ENCODE data around the gene GALC.
"Not testable (repeated sequence)": the region's sequence is repeated elsewhere in the genome, so short reads cannot be mapped to it uniquely, and the experiment has no call there.

GALC gene

DNA sequence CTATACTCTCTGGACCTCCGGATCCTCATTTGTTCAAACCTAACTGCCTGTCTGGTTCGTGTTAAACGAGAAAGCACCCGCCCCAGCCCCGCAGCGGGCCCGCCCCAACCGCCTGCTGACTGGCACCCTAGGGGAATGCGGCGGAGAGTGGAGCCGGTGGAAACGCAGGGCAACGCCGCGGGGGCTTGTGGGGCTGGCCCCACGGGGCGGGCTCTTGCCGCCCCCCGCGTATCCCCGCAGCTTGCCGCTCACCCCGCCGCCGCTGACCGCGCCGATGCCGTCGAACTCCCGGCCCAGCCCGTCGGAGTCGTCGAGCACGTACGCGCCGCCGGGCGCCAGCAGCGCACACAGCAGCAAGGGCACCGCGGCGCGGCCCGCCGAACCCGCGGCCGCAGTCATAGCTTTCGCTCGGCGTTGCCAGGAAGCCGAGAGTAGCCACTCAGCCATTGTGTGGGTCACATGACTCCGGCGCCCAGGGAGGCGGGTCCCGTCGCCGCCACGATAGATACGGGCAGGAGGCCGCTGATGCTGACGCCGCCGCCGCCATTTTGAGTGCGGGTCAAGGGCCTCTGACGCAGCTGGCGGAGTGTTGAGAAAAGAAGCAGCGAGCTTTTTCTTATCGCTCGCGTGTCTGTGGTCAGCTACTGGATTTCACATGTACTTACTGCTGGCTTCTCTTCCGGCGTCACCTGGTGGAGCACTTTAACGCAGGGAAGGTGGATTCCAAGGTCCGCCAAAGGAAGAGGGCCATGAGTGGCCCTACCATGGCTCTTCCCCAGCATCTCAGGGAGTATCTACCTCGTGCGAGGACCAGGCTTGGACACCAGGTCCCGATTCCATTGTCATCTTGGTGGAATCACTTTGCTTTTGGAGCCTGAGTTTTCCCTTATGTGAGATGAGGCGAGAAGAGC, at the start of gene GALC:
Gene GALC, minus strand, starts transcription at position 465 of the 911 bp plus-strand sequence. Its CDS starts 18 bp downstream, at position 447.
- DNase-seq, result peak; percentile 98

DNA sequence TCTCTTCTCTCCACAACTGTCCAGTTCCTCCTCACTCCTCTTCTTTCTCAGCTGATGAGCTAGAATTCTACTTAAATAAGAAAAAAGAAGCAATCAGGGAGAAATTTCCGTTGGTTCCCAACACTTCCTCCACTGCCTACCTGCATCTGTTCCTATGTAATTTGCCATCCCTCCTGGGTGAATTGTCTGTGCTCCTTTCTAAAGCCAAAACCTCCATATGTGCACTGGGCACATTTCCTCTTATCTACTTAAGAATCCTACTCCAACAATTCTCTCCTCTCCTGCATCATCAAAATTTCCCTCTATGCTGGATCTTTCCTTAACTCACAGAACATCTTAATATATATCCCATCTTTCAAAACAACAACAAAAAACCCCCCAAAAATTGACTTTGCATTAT, 47.2 kb upstream of the GALC start:
- no peak for DNase-seq

DNA sequence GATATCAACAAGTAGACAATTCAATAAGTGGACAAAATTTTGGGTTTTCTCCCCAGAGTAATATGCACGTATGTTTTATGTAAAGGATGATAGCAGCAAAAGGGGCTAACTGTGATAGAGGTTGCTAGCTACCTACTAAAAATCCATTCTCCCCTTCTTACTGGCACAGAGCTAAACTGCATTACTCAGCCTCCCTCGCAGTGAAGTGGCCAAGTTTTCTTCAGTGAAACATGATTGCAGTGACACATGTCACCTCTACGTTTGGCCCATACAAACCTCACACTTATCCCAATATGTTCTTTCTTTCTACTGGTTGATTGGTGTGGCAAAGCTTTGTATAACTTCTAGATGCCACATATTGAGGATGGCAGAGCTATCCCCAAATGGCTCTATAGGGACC, 46.2 kb upstream of the GALC start:
- DNase-seq, result no peak

DNA sequence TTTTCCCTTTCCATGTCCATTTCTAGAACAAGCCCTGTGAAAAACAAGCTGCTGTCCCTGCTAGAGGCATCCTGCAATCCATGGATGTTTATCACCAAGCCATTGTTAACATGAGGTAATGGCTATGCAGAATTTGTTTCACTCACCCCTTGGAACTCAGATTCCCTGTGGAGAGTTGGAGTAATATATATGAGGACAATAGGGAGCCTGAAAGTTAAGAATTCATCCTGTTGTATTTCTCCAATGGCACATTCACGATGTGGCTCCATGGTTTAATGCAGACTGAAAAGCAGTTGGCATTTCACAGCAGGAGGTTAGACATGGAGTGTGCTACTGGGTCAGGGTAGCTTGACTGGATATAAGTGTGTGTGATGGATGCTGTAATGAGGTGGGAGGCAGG, 44.3 kb upstream of the GALC start:
- no peak for DNase-seq

DNA sequence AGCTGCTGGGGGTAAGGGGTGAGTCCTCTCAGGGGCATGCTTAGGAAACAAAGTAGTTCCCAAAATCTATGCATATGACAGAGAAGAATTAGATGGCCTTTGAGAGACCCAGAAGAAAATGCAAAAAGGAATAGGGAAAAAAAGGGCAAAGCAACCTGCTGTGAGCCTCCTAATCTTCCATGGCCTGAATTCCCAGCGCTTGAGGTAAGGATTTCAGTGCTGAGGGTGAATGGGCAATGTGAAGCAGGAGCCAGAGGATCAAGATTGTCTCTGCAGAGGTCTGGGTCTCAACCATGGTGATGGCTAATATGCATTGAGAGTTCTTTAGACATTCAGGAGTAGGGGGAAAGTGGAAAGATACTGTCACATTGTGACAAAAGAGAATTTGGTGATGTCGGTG, 43.4 kb upstream of the GALC start:
- DNase-seq, result no peak

DNA sequence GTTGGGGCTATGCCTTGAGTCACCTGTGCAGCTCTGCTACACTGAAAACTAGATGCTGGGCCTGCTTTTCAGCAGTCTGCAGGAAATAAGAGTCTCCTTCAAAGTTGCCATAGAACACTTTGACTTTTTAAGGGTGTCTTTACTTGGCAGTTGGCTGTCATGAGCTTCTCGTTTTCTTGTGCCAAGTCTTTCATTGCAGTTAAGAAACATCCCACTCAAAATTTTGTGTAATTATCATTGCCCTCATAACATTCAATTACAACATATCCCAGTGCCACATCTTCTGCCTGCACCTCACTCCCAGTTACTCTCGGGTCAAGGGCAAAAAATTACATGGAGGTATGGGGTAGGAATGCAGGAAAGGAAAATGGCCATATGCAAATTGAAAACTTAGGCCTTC, 41.1 kb upstream of the GALC start:
- no peak for DNase-seq

DNA sequence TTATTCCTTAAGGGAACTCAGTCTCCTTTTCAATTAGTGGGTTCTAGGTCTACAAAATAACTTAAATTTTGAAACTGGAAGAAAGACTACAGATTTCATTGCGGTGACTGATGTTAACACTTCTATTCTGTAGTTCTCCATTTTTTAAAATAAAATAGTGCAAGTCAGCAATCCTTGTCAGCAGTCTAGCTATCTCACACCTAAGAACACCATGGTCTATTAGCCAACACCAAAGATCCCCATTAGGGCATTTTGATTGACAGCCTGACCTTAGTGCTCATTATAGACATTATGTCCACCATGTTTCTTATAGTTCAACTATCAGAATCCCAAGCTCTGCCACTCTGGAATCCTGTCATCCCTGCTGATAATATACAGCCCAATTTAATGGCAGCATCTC, 39.4 kb upstream of the GALC start:
- no peak for DNase-seq

DNA sequence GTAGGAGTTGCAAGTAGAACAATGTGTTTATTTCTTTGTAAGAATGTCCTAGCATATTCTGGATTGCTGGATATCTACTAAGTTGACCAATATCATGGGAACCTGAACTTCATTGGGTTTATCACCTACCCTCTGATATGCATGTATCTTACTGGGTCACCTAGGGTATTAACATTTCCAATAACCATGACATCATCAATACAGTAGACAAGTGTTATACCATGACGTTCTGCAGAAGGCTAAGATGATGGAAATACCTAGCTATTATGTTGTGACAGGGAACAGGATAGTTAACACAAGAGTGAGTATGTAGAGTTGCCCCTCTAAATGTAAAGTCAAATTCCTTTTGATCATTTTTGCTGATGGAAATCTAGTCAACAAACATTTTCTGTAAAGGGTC, 37.9 kb upstream of the GALC start:
- DNase-seq, result no peak

DNA sequence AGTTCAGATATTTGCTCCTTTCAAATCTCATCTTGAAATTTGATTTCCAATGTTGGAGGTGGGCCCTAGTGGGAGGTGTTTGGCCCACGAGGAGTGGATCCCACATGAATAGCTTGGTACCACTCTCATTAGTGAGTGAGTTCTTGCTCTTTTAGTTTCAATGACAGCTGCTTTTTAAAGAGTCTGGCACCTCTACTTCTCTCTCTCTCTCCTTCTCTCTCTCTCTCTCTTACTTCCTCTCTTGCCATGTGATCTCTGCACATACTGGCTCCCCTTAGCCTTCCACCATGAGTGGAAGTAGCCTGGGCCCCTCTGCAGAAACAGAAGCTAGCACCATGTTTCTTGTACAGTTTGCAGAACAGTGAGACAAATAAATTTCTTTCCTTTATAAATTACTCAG, 37.1 kb upstream of the GALC start:
- DNase-seq, result no peak

DNA sequence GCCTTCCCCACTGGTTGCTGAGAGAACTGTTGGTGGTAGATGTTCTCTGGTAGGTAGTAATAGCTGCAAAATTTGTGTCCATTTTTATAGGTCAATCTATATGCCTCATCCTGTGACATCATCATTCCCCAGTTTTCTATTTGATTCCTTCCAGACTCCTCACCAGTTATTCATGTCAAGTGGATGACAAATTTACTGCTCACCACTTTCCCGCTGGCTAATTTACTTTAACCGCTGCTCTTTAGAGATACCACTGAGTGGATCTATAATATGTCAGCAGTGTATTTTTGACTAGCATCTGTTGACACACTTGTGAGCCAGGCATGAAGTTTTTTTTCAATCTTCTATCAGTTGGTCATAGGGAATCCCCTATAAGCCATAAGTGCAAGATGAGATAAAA, 36.5 kb upstream of the GALC start:
- peak; percentile 39 for DNase-seq

DNA sequence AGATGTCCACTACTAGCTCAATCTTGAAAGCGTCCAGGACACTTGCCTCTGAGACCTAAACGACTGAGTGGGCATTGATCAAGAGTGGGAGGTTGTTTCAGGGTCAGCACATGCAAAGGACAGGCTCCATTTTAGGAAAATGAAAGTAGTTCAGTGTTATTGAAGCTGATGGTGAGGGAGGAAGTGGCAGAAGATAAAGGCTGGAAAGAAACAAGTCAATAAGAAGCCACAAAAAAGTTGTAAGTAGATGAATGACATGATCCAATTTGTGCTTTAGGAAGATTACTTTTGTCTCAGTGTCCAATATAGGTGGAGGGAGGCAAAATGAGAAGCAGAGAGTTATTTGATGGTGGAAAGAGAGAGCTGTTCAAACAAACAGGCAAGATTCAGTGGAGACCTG, 33.9 kb upstream of the GALC start:
- DNase-seq, result no peak

DNA sequence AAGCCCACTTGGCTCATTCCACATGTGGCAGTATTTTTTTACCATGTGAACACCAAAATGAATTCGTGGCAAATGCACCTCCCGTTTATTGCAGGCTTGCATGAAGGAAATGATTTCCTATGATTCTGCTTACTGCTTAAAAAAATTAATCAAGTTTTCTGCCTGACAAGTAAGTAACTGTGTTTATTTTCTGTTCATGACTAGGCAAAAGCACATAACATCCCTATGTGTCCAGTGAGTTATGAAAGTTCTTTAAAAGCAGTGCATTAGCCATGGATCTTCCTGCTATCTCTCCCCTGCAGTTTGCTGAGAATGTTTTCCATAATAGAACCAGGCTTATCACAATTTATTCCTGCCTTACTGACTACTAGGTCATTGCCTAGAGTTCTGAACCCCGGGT, 32.3 kb upstream of the GALC start:
- no peak for DNase-seq

DNA sequence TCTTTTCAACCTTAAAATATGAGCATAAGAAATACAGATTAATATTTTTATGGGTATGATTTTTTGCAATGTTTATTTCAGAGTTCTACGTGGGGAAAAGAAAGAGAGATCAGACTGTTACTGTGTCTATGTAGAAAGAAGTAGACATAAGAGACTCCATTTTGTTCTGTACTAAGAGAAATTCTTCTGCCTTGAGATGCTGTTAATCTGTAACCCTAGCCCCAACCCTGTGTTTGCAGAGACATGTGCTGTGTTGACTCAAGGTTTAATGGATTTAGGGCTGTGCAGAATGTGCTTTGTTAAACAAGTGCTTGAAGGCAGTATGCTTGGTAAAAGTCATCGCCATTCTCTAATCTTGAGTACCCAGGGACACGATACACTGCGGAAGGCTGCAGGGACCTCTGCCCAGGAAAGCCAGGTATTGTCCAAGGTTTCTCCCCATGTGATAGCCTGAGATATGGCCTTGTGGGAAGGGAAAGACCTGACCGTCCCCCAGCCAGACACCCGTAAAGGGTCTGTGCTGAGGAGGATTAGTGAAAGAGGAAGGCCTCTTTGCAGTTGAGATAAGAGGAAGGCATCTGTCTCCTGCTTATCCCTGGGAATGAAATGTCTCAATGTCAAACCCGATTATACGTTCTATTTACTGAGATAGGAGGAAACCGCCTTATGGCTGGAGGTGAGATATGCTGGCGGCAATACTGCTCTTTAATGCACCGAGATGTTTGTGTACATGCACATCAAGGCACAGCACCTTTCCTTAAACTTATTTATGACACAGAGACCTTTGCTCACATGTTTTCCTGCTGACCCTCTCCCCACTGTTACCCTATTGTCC, 31.5 kb upstream of the GALC start:
- not testable (repeated sequence) for DNase-seq

DNA sequence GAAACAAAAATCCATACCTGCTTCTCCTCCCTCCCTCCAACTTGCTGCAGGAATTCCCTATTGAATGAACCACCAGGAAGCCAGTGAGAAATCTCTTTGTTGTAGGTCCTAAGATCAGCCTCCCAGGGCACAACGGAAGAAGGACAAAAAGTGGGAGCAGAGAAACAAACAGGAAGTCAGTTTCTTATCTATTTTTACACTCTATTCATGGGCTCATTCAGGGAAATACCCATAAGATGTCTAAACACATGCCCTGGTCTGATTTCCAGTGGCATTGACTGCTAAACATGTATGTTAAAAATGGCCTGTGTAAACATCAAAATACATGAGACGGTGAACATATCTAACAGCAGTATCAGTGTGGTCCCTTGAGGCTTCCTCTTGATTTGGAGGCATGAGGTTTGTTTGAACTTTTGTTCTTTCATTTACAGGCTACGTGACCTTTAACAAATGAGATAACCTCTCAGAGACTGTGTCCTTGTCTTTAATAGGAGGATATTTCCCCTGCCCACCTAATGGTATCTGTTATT, 30.7 kb upstream of the GALC start:
- DNase-seq, result no peak

DNA sequence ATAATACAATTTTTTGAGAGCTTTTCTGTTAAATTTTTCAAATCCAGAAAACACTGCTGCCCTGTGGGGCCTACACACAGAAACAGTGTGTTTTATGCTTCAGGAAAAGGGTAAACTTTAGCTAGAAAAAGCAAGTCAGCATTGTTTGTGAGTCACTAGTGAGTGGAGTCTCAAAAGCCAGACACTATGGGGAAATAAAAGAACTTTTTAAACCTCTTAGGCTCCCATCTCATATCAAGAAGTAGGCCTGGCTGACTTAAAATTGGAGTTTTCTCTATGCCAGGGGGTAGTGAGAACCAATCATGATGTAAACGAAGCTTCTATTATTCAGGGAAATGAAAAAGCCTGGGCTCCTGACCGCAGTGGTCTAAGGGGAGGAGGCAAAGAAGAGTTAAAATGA, 24.6 kb upstream of the GALC start:
- no peak for DNase-seq

DNA sequence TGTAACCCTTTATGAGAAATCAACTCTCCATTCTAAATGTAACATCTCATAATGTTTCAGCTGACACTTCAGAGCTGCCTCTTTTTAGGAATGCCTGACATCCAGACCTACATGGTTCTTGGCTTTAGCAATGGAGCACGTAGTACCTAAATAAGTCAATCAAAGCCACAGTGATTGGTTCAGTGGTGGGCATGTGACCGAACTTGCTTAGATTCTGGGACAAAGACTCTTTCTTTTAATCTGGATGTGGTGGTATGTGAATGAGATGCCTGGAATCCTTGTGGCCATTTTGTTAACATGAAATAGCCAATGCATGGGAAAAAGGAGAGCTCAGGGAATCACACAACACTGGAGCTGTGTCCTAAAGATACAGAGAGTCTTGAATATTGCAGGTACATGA, 23.8 kb upstream of the GALC start:
- no peak for DNase-seq

DNA sequence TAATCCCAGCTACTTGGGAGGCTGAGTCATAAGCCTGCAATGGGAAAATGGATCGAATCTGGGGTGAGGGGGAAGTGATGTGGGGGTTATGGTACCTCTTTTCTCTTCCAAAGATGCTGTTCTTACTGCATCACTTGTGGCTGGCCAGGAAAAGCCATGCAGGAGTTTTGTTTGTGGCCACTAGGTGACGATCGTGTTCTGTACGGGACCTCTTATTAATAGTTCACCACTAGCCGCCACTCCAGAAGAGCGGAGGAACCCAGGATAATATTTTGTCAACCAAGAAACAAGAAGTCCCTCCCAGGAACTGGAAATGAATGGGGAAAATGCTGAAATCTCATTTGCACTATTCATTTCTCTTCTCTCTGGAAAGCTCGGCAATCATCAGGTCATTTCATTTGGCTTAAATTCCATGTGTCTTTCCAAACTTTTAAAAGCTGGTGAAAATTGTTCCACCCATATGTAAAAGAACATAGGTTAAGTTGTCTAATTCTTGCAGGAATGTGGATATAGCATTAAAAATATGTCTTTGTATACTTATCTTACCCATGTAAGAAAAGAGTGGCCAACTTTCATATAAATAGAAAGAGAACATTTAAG, 20.9 kb upstream of the GALC start:
- peak; percentile 45 for DNase-seq

DNA sequence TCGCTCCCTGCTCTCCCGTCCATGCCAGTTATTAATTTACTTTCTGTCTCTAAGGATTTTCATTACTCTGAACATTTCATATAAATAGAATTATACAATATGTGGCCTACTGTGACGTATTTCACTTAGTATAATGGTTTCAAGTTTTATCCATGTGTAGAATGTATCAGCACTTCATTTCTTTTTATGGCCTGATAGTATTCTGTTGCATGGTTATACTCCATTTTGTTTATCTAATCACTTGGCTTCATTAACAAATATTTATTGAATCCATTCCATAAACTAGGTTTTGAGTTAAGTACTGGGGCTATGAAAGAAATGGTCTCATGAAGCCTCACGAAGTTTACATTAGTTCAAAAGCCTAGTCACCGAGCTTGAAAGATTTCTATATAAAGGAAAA, 19.5 kb upstream of the GALC start:
- no peak for DNase-seq

DNA sequence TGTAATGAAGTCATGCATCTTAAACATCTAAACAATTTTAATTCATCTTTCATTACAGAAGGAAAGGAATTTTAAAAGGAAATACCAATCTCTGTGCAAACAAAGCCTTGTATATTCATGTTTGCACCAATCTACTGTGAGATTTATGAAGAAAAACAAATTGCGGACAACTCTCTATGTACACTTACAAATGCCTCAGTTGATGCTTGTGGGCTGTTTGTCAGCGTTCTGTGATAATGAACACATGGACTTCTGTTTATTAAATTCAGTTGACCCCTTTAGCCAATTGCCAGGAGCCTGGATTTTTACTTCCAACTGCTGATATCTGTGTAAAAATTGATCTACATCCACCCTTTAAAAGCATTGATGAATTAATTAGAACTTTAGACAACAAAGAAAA, 17.3 kb upstream of the GALC start:
- no peak for DNase-seq

DNA sequence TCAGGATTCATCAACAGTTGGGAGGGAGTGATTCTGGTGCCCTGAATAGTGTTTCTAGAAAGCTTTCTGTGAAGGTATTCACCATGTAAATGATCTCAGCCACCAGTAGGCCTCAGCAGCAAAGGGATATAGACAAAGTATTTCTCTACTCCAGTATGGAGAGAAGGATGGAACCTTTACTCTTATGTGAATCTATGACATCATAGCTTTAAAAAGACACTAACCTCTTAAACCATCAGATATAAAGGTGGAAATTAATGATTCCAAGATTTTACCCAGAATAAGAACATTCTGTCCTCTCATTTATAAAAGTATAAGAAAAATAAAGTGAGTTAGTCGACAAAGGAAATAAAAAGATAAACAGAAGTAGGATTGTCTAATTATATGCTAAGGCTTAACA, 16.5 kb upstream of the GALC start:
- no peak for DNase-seq

DNA sequence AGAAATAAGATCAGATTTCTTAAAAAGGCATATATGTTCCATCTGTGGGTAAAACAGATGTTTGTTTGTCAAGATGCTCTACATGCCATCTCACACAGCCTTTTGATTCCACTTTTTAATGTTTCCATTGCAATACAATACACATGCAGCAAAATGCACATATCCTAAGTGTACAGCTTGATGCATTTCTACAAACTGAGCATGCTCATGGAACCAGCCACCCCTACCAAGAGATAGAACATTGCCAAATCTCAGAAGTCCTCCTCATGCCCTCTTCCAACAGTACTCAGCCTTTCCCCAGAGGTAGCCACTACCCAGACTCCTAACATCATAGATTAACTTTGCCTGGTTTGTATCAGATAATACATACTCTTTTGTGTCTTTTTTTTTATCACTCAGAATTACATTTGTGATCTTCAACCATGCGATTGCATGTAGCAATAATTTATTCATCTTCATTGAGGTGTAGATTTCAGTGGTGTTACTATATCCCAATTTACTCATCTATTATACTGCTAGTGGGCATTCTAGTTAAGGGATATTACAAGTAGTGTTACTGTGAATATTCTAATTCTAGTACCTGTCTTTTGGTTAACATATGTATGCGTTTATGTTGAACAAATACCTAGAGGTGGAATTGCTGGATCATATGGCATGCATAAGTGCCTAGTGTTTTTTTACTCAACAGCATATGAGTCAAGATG, 15.2 kb upstream of the GALC start:
- no peak for DNase-seq

DNA sequence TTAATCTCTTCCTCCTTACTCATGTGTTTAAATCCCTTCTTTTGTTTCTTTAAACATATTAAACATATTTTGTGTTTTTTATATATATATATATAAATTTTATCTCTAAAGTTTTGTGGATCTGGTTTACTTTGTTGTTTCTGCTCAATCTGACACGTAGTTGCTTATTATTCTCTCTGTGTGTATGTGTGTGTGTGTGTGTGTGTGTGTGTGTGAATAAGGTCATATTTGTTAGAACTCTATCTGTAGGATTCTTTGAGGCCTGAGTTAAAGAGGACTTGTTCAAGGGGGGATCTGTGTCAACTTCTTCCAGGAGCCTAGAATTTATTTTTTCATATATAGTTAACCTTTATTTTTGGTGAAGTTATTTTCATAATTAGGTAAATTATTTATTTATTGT, 14.6 kb upstream of the GALC start:
- no peak for DNase-seq
